Measurements from ENCODE around the gene TEX53. TPM values are rescaled to one million over a fixed set of nuclear protein-coding genes. Genes with fewer than 3 reads are reported as not detected.

Gene TEX53
- total RNA-seq, 2 donors from 2014 or later = not detected

- no peaks in the 10 kb centered on the region for H3K27me3 ChIP-seq
- no peak overlapping the region for H3K4me3 ChIP-seq
- TF ChIP-seq CTCF (IDR thresholded peaks at IDR 0.05) = no peak
- H3K9me3 ChIP-seq = no peaks in the 10 kb centered on the region
- H3K36me3 ChIP-seq = no peaks in the 10 kb centered on the region
- peaks cover 0 to 8% of the 10 kb centered on the region in 2 donors for H3K4me1 ChIP-seq
- DNase-seq (ENCODE audit: low spot score) = no peak
- H3K27ac ChIP-seq = no peak overlapping the region
These were observed 35.5 kb downstream of the TEX53 start for GRCh38 chr9:114621975-114622609.

- H3K4me1 ChIP-seq = peaks cover 0 to 14% of the 10 kb centered on the region in 2 donors
- H3K4me3 ChIP-seq = no peak overlapping the region
- H3K27me3 ChIP-seq = no peaks in the 10 kb centered on the region
- TF ChIP-seq CTCF (IDR thresholded peaks at IDR 0.05) = no peak
- DNase-seq (ENCODE audit: low spot score) = no peak
- no peak overlapping the region for H3K27ac ChIP-seq
- H3K9me3 ChIP-seq = no peaks in the 10 kb centered on the region
- H3K36me3 ChIP-seq = no peaks in the 10 kb centered on the region
These were observed 36.0 kb downstream of the TEX53 start for GRCh38 chr9:114621561-114621960.

- Histone ChIP-seq H3K4me3 (no peak overlapping the region), H3K36me3 (no peaks in the 10 kb centered on the region), H3K27me3 (no peaks in the 10 kb centered on the region), H3K9me3 (no peaks in the 10 kb centered on the region), H3K27ac (no peak overlapping the region), H3K4me1 (peaks cover 0 to 18% of the 10 kb centered on the region in 2 donors)
- no peak for DNase-seq (ENCODE audit: low spot score)
- TF ChIP-seq CTCF (IDR thresholded peaks at IDR 0.05) = no peak
These were observed 38.3 kb downstream of the TEX53 start for GRCh38 chr9:114619191-114619761.

GRCh38 chr9:114616684-114617520, 40.7 kb downstream of the TEX53 start:
- H3K9me3 ChIP-seq = no peaks in the 10 kb centered on the region
- TF ChIP-seq CTCF (IDR thresholded peaks at IDR 0.05) = no peak
- peaks cover 0 to 23% of the 10 kb centered on the region in 2 donors for H3K4me1 ChIP-seq
- H3K27ac ChIP-seq = no peak overlapping the region
- no peak overlapping the region for H3K4me3 ChIP-seq
- H3K27me3 ChIP-seq = no peaks in the 10 kb centered on the region
- DNase-seq (ENCODE audit: low spot score) = peak; percentile 68
- no peaks in the 10 kb centered on the region for H3K36me3 ChIP-seq

GRCh38 chr9:114614373-114614772, 43.2 kb downstream of the TEX53 start:
- no peak for DNase-seq (ENCODE audit: low spot score)
- H3K4me1 ChIP-seq = peaks cover 0 to 27% of the 10 kb centered on the region in 2 donors
- H3K9me3 ChIP-seq = no peaks in the 10 kb centered on the region
- H3K36me3 ChIP-seq = no peaks in the 10 kb centered on the region
- no peak overlapping the region for H3K4me3 ChIP-seq
- no peak for TF ChIP-seq CTCF (IDR thresholded peaks at IDR 0.05)
- H3K27ac ChIP-seq = no peak overlapping the region
- no peaks in the 10 kb centered on the region for H3K27me3 ChIP-seq

All from right atrium auricular region (tissue), 2 donors.